NOMO-1 treated with dmso at 0.1 percent for 144 hours (cell line): ENCODE results near the gene LOXL4.

Source experiments
- DNase-seq: peaks from one replicate; lab custom pipeline; 2025; ENCODE audit not compliant: unreplicated experiment; lab: John Stamatoyannopoulos, UW

LOXL4 gene

DNA sequence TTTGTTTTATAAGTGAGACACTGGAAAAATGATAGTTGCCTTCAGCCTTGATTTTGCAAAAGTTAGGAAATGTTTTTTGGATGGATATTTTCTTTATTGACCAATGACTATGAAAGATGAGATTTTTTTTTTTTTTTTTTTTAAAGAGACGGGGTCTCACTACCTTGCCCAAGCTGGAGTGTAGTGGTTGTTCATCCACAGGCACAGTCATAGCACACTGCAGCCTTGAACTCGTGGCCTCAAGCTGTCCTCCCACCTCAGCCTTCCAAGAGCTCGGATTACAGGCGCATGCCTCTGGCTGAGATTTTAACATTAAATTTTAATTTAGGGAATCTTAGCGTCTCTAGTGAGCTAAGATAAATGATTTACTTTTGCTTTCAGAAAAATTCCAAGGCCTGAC is 66.2 kb downstream of the LOXL4 start:
- DNase-seq, result no peak
